Mesothelial cell of epicardium (in vitro differentiated cells): ENCODE data around the gene GAL3ST2. TPM values are rescaled to one million over a fixed set of nuclear protein-coding genes. Genes with fewer than 3 reads are reported as not detected.
"Not testable (repeated sequence)": the region's sequence is repeated elsewhere in the genome, so short reads cannot be mapped to it uniquely, and the experiment has no call there.

Experiments
- DNase-seq, 2 experiments: peaks; one replicate each; pipeline ENCODE4 v3.0.0; 2021; ENCODE audit warnings: low spot score in 2 of 2; ENCODE audit not compliant: unreplicated experiment in 2 of 2
- H3K27ac Mint-ChIP-seq: 2 replicates; pipeline ENCODE4 v1.8.0; 2021; ENCODE audit warnings: mixed read lengths
- H3K27me3 Mint-ChIP-seq: 2 replicates; pipeline ENCODE4 v1.8.0; 2021; ENCODE audit warnings: low read depth, mixed read lengths
- H3K36me3 Mint-ChIP-seq: 2 replicates; pipeline ENCODE4 v1.8.0; 2021; ENCODE audit warnings: mixed read lengths
- H3K4me1 Mint-ChIP-seq: 2 replicates; pipeline ENCODE4 v1.8.0; 2021; ENCODE audit warnings: mixed read lengths
- H3K4me3 Mint-ChIP-seq: 2 replicates; pipeline ENCODE4 v1.8.0; 2021; ENCODE audit warnings: mild to moderate bottlenecking, moderate library complexity, mixed read lengths
- H3K9me3 Mint-ChIP-seq: 2 replicates; pipeline ENCODE4 v1.8.0; 2021; ENCODE audit warnings: mixed read lengths
- CTCF ChIP-seq: fragments of 200-600 bp; sonication (generic); IDR thresholded peaks from one replicate; pipeline ENCODE4 v1.5.0; 2021; ENCODE audit warnings: antibody characterized with exemption; ENCODE audit not compliant: unreplicated experiment
- total RNA-seq: library from RNA; stranded (reverse); gene quantifications from 3 replicates; pipeline ENCODE4 v1.2.1, GENCODE V29; 2021

Gene GAL3ST2
- total RNA-seq, 1 donor from 2014 or later, result 1.1 TPM

GRCh38 chr2:241738040-241738686, 38.5 kb upstream of the GAL3ST2 start:
- no peaks in the 10 kb centered on the region for H3K9me3 Mint-ChIP-seq
- no peaks in the 10 kb centered on the region for H3K27me3 Mint-ChIP-seq
- H3K4me3 Mint-ChIP-seq, result no peak overlapping the region
- no peak for DNase-seq
- peaks cover 2% of the 10 kb centered on the region for H3K36me3 Mint-ChIP-seq
- H3K27ac Mint-ChIP-seq, result no peak overlapping the region
- TF ChIP-seq CTCF, result no peak
- peaks cover 7% of the 10 kb centered on the region for H3K4me1 Mint-ChIP-seq

- no peak overlapping the region for H3K27ac Mint-ChIP-seq
- no peak for DNase-seq
- no peaks in the 10 kb centered on the region for H3K9me3 Mint-ChIP-seq
- H3K36me3 Mint-ChIP-seq, result peaks cover 5% of the 10 kb centered on the region
- peaks cover 7% of the 10 kb centered on the region for H3K4me1 Mint-ChIP-seq
- no peak overlapping the region for H3K4me3 Mint-ChIP-seq
- no peak for TF ChIP-seq CTCF
- H3K27me3 Mint-ChIP-seq, result no peaks in the 10 kb centered on the region
These were observed 37.4 kb upstream of the GAL3ST2 start for GRCh38 chr2:241739177-241739576.

DNA sequence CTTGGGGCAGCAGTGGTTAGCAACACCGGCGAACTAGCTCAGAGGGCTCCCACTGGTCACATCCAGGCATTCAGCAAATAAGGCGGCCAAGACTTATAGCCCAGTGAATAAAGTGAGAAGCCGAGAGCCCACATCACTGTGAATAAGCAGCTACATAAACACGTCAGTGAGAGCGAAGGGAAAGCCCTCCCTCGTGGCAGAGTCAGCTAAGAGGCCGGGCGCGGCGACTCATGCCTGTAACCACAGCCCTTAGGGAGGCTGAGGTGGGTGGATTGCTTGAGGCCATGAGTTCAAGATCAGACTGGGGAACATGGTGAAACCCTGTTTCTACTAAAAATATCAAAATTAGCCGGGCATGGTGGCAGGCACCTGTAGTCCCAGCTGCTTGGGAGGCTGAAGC, 37.0 kb upstream of the GAL3ST2 start:
- H3K4me1 Mint-ChIP-seq, result peaks cover 7% of the 10 kb centered on the region
- H3K27me3 Mint-ChIP-seq, result no peaks in the 10 kb centered on the region
- TF ChIP-seq CTCF, result no peak
- H3K36me3 Mint-ChIP-seq, result peaks cover 7% of the 10 kb centered on the region
- no peak overlapping the region for H3K27ac Mint-ChIP-seq
- no peaks in the 10 kb centered on the region for H3K9me3 Mint-ChIP-seq
- no peak for DNase-seq
- H3K4me3 Mint-ChIP-seq, result no peak overlapping the region

- Mint-ChIP-seq H3K36me3 (peaks cover 21% of the 10 kb centered on the region), H3K9me3 (peaks cover 7% of the 10 kb centered on the region), H3K4me3 (no peak overlapping the region), H3K27ac (no peak overlapping the region), H3K4me1 (peaks cover 3% of the 10 kb centered on the region), H3K27me3 (no peaks in the 10 kb centered on the region)
- DNase-seq, result no peak
- TF ChIP-seq CTCF, result no peak
These were observed 35.6 kb upstream of the GAL3ST2 start for GRCh38 chr2:241741016-241741415.

DNA sequence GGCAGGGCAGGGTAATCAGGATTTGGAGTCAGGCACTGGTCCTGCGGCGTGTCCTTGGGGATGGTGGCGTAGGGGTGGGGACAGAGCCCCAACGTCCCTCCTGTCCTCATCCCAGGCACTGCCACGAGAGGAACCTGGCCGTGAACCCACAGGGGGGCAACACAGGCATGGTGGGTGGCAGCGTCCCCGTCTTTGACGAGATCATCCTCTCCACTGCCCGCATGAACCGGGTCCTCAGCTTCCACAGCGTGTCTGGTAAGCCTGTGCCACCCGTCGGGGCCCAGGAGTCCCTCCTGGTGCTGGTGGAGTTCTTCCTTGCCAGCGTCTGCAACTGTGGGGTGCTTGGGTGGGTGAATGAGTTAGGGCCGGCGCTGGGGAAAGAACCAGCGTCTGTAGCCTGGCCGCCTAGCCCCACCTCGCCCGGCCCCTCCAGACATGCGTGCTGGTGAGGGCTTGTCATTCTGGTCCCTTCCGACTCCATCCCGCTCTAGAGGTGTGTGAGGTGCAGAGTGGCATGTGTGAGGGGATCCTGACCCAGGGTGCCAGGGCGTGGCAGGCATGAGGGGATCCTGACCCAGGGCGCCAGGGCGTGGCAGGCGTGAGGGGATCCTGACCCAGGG, 34.2 kb upstream of the GAL3ST2 start:
- no peak for TF ChIP-seq CTCF
- peaks cover 12% of the 10 kb centered on the region for H3K9me3 Mint-ChIP-seq
- no peak for DNase-seq
- H3K27ac Mint-ChIP-seq, result no peak overlapping the region
- no peaks in the 10 kb centered on the region for H3K4me1 Mint-ChIP-seq
- H3K27me3 Mint-ChIP-seq, result no peaks in the 10 kb centered on the region
- H3K36me3 Mint-ChIP-seq, result peaks cover 31% of the 10 kb centered on the region
- no peak overlapping the region for H3K4me3 Mint-ChIP-seq

DNA sequence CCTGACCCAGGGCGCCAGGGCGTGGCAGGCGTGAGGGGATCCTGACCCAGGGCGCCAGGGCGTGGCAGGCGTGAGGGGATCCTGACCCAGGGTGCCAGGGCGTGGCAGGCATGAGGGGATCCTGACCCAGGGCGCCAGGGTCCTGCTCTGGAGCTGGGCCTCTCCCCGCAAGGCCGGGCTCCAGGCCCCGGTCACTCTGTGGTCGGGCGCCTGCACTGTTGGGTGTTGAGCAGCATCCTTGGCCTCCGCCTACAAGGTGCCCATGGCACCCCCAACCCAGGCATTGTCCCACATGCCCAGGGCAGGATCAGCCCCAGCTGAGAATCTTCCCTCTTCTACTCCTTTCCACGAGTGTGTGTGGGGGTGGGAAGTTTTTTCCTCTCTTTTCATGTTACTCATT, 33.6 kb upstream of the GAL3ST2 start:
- H3K27me3 Mint-ChIP-seq, H3K4me1 Mint-ChIP-seq, H3K4me3 Mint-ChIP-seq, DNase-seq, H3K27ac Mint-ChIP-seq: not testable (repeated sequence)
- H3K9me3 Mint-ChIP-seq, result peaks cover 12% of the 10 kb centered on the region
- peaks cover 31% of the 10 kb centered on the region for H3K36me3 Mint-ChIP-seq
